ENCODE measurements around the gene KANSL3. TPM values are rescaled to one million over a fixed set of nuclear protein-coding genes. Genes with fewer than 3 reads are reported as not detected.
"Not testable (repeated sequence)": the region's sequence is repeated elsewhere in the genome, so short reads cannot be mapped to it uniquely, and the experiment has no call there.

Gene KANSL3
- total RNA-seq, 4 donors from 2014 or later: 50.9 to 66.7 (median 60.6) TPM

GRCh38 chr2:96655526-96655925 lies 17.4 kb upstream of the KANSL3 start:
- Histone ChIP-seq H3K9me3 (no peaks in the 10 kb centered on the region), H3K4me1 (no peaks in the 10 kb centered on the region), H3K27ac (no peak overlapping the region), H3K4me3 (no peak overlapping the region), H3K27me3 (no peaks in the 10 kb centered on the region), H3K36me3 (no peaks in the 10 kb centered on the region)
- no peak for ATAC-seq
- no peak for TF ChIP-seq CTCF (IDR thresholded peaks at IDR 0.05)
- no peak for TF ChIP-seq POLR2A (IDR thresholded peaks at IDR 0.05)
- no peak for TF ChIP-seq EP300 (IDR thresholded peaks at IDR 0.05)
- WGBS, 2 donors (ENCODE audit: low coverage in 1 of 2): 84 to 85% methylated on average over 6 of the region's 6 CpGs

- not testable (repeated sequence) for H3K27ac ChIP-seq, H3K36me3 ChIP-seq, H3K4me1 ChIP-seq, H3K27me3 ChIP-seq, H3K4me3 ChIP-seq, H3K9me3 ChIP-seq, ATAC-seq
- 79 to 94% methylated on average over 3 of the region's 7 CpGs for WGBS, 2 donors (ENCODE audit: low coverage in 1 of 2)
These were observed 16.7 kb upstream of the KANSL3 start for GRCh38 chr2:96654791-96655190.

GRCh38 chr2:96651793-96652192 lies 13.7 kb upstream of the KANSL3 start:
- H3K27ac ChIP-seq: no peak overlapping the region
- H3K4me3 ChIP-seq: no peak overlapping the region
- 96% methylated on average over 4 of the region's 8 CpGs; no CpG with 5 or more reads in 1 of the 2 donors for WGBS, 2 donors (ENCODE audit: low coverage in 1 of 2)
- no peaks in the 10 kb centered on the region for H3K27me3 ChIP-seq
- no peaks in the 10 kb centered on the region for H3K9me3 ChIP-seq
- no peaks in the 10 kb centered on the region for H3K4me1 ChIP-seq
- no peak for ATAC-seq
- H3K36me3 ChIP-seq: no peaks in the 10 kb centered on the region
- TF ChIP-seq POLR2AphosphoS5 (IDR thresholded peaks at IDR 0.05) (no peak), EP300 (IDR thresholded peaks at IDR 0.05) (no peak), POLR2A (IDR thresholded peaks at IDR 0.05) (no peak), CTCF (IDR thresholded peaks at IDR 0.05) (no peak)

GRCh38 chr2:96649342-96649741 lies 11.2 kb upstream of the KANSL3 start:
- no peak for ATAC-seq
- no peak overlapping the region for H3K27ac ChIP-seq
- no peak overlapping the region for H3K4me3 ChIP-seq
- no peaks in the 10 kb centered on the region for H3K27me3 ChIP-seq
- no peaks in the 10 kb centered on the region for H3K9me3 ChIP-seq
- no peaks in the 10 kb centered on the region for H3K4me1 ChIP-seq
- TF ChIP-seq POLR2A (IDR thresholded peaks at IDR 0.05) (no peak), CTCF (IDR thresholded peaks at IDR 0.05) (no peak), EP300 (IDR thresholded peaks at IDR 0.05) (no peak), POLR2AphosphoS5 (IDR thresholded peaks at IDR 0.05) (no peak)
- H3K36me3 ChIP-seq: no peaks in the 10 kb centered on the region
- no CpG with 5 or more reads among the region's 1 CpG for WGBS, 2 donors (ENCODE audit: low coverage in 1 of 2)

- Histone ChIP-seq H3K9me3 (no peaks in the 10 kb centered on the region), H3K27ac (no peak overlapping the region), H3K4me3 (no peak overlapping the region), H3K4me1 (no peaks in the 10 kb centered on the region), H3K36me3 (no peaks in the 10 kb centered on the region), H3K27me3 (no peaks in the 10 kb centered on the region)
- no peak for ATAC-seq
- no peak for TF ChIP-seq CTCF (IDR thresholded peaks at IDR 0.05)
- no peak for TF ChIP-seq EP300 (IDR thresholded peaks at IDR 0.05)
- no peak for TF ChIP-seq POLR2AphosphoS5 (IDR thresholded peaks at IDR 0.05)
- no peak for TF ChIP-seq POLR2A (IDR thresholded peaks at IDR 0.05)
- WGBS, 2 donors (ENCODE audit: low coverage in 1 of 2): 89 to 95% methylated on average over 6 to 7 of the region's 7 CpGs
These were observed 10.3 kb upstream of the KANSL3 start for GRCh38 chr2:96648306-96648930.
